OCI-LY7 (cell line): ENCODE measurements around the gene GLIS1. TPM values are rescaled to one million over a fixed set of nuclear protein-coding genes. Genes with fewer than 3 reads are reported as not detected.

Experiments used
- BruUV-seq: library from RNA; stranded (reverse); fragments of 400-500 nt; replicated peaks from 2 replicates; lab custom pipeline; 2021; lab: Mats Ljungman, UMichigan
- CTCF ChIA-PET: fragments of 300-600 bp; sonication (Branson Sonifier 250); formaldehyde crosslinking; loops from one replicate; lab custom pipeline; 2022; ENCODE audit warnings: antibody characterized with exemption; ENCODE audit not compliant: unreplicated experiment; lab: Charles Lee
- POLR2A ChIA-PET: fragments of 300-600 bp; sonication (Branson Sonifier 250); formaldehyde crosslinking; loops from one replicate; lab custom pipeline; 2022; ENCODE audit warnings: antibody characterized with exemption; lab: Charles Lee
- DNase-seq: peaks from one replicate; pipeline ENCODE4 v3.0.0-alpha.2; 2015; ENCODE audit warnings: low spot score
- H2AFZ ChIP-seq: fragments of 200-600 bp; sonication (generic), shearing (Covaris generic); 2 replicates; pipeline ENCODE4 v1.6.1; 2014; ENCODE audit warnings: mild to moderate bottlenecking, antibody characterized with exemption, low read length, moderate library complexity
- H3K27ac ChIP-seq: fragments of 200-600 bp; sonication (generic); 2 replicates; pipeline ENCODE4 v1.5.1; 2014; ENCODE audit warnings: mixed run types, low read depth, mild to moderate bottlenecking, moderate library complexity, low read length, inconsistent platforms; ENCODE audit not compliant: poor library complexity, severe bottlenecking
- H3K36me3 ChIP-seq: fragments of 200-600 bp; sonication (generic); 2 replicates; pipeline ENCODE4 v1.6.1; 2014; ENCODE audit warnings: mild to moderate bottlenecking, antibody characterized with exemption, low read length, moderate library complexity, mixed read lengths; ENCODE audit not compliant: insufficient read depth
- H3K4me1 ChIP-seq: fragments of 200-600 bp; sonication (generic); 2 replicates; pipeline ENCODE4 v1.5.1; 2014; ENCODE audit warnings: mild to moderate bottlenecking, low read length; ENCODE audit not compliant: insufficient read depth, poor library complexity, severe bottlenecking
- H3K4me2 ChIP-seq: fragments of 200-600 bp; sonication (generic); 2 replicates; pipeline ENCODE4 v1.6.1; 2014; ENCODE audit warnings: mild to moderate bottlenecking, low read length
- H3K4me3 ChIP-seq: fragments of 200-600 bp; sonication (generic); 2 replicates; pipeline ENCODE4 v1.5.1; 2014; ENCODE audit warnings: mild to moderate bottlenecking, low read depth, low read length; ENCODE audit not compliant: poor library complexity, severe bottlenecking
- H3K79me2 ChIP-seq: fragments of 200-600 bp; sonication (generic); 2 replicates; pipeline ENCODE4 v1.6.1; 2016; ENCODE audit warnings: low read depth, mild to moderate bottlenecking, low read length, moderate library complexity, mixed read lengths; ENCODE audit not compliant: insufficient read depth
- H3K9me2 ChIP-seq: fragments of 200-600 bp; sonication (generic); 2 replicates; pipeline ENCODE4 v1.6.1; 2016; ENCODE audit warnings: mild to moderate bottlenecking, low read length, mixed read lengths; ENCODE audit not compliant: insufficient read depth
- H3K9me3 ChIP-seq: fragments of 200-600 bp; sonication (generic); 2 replicates; pipeline ENCODE4 v1.6.1; 2014; ENCODE audit warnings: mild to moderate bottlenecking, mixed run types, low read length, mixed read lengths
- H4K20me1 ChIP-seq: fragments of 200-600 bp; sonication (generic); 2 replicates; pipeline ENCODE4 v1.6.1; 2014; ENCODE audit warnings: mild to moderate bottlenecking, antibody characterized with exemption, low read length, moderate library complexity, mixed read lengths; ENCODE audit not compliant: insufficient read depth
- EZH2phosphoT487 ChIP-seq: fragments of 200-600 bp; sonication (generic); IDR thresholded peaks from 2 replicates; pipeline ENCODE4 v1.6.1; 2018; ENCODE audit warnings: low read depth, borderline replicate concordance, mild to moderate bottlenecking, mixed run types, antibody characterized with exemption, low read length, moderate library complexity, mixed read lengths
- intact Hi-C: fragments of 100-400 bp; cut with micrococcal nuclease; formaldehyde crosslinking; loops from one replicate; pipeline ENCODE4 v1.10.0; 2022; ENCODE audit not compliant: unreplicated experiment
- total RNA-seq, 2 experiments: library from RNA; depleted of rRNA in 1 of 2; stranded (reverse); fragments of >200 nt in 1 of 2; shearing (Covaris generic) in 1 of 2; gene quantifications; 2 replicates each; pipeline ENCODE4 v1.2.3, GENCODE V29; 2014 to 2022
- TF ChIP-seq, protein P1 (sequence below): fragments of 200-600 bp; sonication (generic); conservative IDR thresholded peaks from 2 replicates; pipeline ENCODE4 v1.5.1; 2014; ENCODE audit warnings: mild to moderate bottlenecking, antibody characterized with exemption, low read length, moderate library complexity, mixed read lengths

GLIS1 gene
- total RNA-seq, 2 experiments from 2014 or later: not detected

DNA sequence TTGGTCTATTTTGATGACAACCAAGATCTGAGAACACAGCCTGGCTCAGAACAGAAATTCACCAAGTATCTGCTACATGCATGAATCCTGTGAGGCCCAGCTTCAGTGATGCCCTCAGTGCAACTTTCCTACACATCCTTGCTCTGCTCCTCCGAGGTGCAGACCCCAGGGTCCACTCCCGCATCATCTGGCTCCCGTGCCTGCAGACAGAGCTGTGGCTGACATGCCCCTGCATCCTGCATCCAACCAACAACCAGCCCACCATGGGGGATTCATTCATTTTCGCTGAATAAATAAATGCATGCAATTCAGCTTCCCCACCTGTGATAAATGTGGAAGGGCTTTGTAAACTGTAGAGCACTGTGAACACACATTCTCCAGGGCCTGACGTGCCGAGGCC is 112.3 kb downstream of the GLIS1 start:
- Histone ChIP-seq H3K4me3 (no peak overlapping the region), H3K9me2 (no peaks in the 10 kb centered on the region), H4K20me1 (no peaks in the 10 kb centered on the region), H2AFZ (no peak overlapping the region), H3K36me3 (no peaks in the 10 kb centered on the region), H3K27ac (no peak overlapping the region), H3K9me3 (no peaks in the 10 kb centered on the region), H3K4me1 (no peaks in the 10 kb centered on the region), H3K4me2 (no peak overlapping the region), H3K79me2 (no peaks in the 10 kb centered on the region)
- DNase-seq: no peak
- POLR2A ChIA-PET: no interaction called here
- CTCF ChIA-PET: no interaction called here
- BruUV-seq: no TSS peak
- TF ChIP-seq EZH2phosphoT487: no peak
- TF ChIP-seq, protein P1, sequence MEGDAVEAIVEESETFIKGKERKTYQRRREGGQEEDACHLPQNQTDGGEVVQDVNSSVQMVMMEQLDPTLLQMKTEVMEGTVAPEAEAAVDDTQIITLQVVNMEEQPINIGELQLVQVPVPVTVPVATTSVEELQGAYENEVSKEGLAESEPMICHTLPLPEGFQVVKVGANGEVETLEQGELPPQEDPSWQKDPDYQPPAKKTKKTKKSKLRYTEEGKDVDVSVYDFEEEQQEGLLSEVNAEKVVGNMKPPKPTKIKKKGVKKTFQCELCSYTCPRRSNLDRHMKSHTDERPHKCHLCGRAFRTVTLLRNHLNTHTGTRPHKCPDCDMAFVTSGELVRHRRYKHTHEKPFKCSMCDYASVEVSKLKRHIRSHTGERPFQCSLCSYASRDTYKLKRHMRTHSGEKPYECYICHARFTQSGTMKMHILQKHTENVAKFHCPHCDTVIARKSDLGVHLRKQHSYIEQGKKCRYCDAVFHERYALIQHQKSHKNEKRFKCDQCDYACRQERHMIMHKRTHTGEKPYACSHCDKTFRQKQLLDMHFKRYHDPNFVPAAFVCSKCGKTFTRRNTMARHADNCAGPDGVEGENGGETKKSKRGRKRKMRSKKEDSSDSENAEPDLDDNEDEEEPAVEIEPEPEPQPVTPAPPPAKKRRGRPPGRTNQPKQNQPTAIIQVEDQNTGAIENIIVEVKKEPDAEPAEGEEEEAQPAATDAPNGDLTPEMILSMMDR: no peak
- intact Hi-C loops: no loop called here

DNA sequence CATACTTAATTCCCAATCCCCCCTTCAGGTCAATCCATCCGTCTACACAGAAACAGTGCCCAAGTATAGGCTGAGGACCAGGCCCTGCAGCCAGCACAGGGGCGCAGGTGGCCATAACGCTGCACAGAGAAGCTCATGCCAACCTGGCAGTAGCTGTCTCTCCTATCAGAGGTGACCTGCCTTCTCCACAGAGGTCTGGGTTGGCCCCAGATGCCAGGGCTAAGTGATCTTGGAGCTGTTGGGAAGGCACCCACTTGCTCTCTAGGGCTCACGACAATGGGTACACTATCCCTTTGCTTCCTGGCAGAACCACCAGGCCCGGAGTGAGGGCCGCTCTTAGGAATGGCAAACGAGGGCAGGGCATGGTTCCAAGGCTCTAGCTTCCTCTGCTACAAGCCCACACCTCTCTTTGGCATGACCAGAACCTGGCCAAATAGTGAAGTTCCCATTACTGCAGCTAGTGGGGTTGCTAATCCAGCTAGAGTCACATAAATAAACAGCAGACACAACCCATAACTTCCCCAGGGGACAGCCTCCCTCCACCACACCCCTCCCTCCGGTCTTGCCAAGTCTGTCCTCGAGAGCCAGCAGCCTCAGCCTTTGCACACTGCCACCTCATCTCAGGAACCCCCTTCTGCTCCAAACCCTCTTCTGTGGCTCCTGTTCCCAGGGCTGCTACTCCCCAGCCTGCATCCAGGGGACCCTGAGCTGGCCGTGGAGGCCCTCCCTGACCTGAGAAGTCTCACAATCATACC is 113.0 kb downstream of the GLIS1 start:
- ChIA-PET POLR2A (no interaction called here), CTCF (no interaction called here)
- Histone ChIP-seq H3K4me1 (no peaks in the 10 kb centered on the region), H3K4me3 (no peak overlapping the region), H3K9me2 (no peaks in the 10 kb centered on the region), H2AFZ (no peak overlapping the region), H3K9me3 (no peaks in the 10 kb centered on the region), H3K36me3 (no peaks in the 10 kb centered on the region), H3K4me2 (no peak overlapping the region), H3K27ac (no peak overlapping the region), H3K79me2 (no peaks in the 10 kb centered on the region), H4K20me1 (no peaks in the 10 kb centered on the region)
- no peak for DNase-seq
- intact Hi-C loops: no loop called here
- BruUV-seq: no TSS peak
- TF ChIP-seq, protein P1: no peak
- TF ChIP-seq EZH2phosphoT487: no peak

GRCh38 chr1:53625049-53625448 is 113.9 kb downstream of the GLIS1 start:
- intact Hi-C loops: no loop called here
- Histone ChIP-seq H3K27ac (no peak overlapping the region), H4K20me1 (no peaks in the 10 kb centered on the region), H3K36me3 (no peaks in the 10 kb centered on the region), H3K4me2 (no peak overlapping the region), H3K4me1 (no peaks in the 10 kb centered on the region), H3K4me3 (no peak overlapping the region), H3K9me3 (no peaks in the 10 kb centered on the region), H3K79me2 (no peaks in the 10 kb centered on the region), H3K9me2 (no peaks in the 10 kb centered on the region), H2AFZ (no peak overlapping the region)
- TF ChIP-seq, protein P1: no peak
- TF ChIP-seq EZH2phosphoT487: no peak
- POLR2A ChIA-PET: no interaction called here
- CTCF ChIA-PET: no interaction called here
- no peak for DNase-seq
- no TSS peak for BruUV-seq
